ENCODE results near the gene SRPK2.
"Not testable (repeated sequence)": the region's sequence is repeated elsewhere in the genome, so short reads cannot be mapped to it uniquely, and the experiment has no call there.

The SRPK2 gene

DNA sequence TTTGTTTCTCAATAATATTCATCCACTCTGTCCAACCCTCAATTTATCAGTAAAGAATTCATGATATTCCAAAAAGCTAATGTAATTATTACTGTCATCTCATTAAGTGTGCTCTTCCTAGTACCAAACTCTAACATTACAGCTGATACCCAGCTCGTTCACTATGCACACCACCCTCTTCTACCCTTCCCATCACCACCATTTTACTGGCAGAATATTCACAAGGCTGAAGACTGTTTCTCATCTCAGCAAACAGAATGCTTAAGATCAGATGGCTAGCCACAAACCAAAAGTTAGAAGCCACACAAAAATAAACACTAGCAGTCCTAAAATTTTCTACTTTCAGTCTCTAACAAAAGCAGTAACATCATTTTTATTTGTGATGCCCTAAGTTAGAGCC, 121.5 kb downstream of the SRPK2 start:
- peak; percentile 41 for DNase-seq (ENCODE audit: low read depth)

- no peak for DNase-seq (ENCODE audit: low read depth)
Observed at GRCh38 chr7:105264707-105265106, 124.0 kb downstream of the SRPK2 start.

- peak; percentile 54 for DNase-seq (ENCODE audit: low read depth)
Observed at GRCh38 chr7:105261689-105262088, 127.0 kb downstream of the SRPK2 start.

DNA sequence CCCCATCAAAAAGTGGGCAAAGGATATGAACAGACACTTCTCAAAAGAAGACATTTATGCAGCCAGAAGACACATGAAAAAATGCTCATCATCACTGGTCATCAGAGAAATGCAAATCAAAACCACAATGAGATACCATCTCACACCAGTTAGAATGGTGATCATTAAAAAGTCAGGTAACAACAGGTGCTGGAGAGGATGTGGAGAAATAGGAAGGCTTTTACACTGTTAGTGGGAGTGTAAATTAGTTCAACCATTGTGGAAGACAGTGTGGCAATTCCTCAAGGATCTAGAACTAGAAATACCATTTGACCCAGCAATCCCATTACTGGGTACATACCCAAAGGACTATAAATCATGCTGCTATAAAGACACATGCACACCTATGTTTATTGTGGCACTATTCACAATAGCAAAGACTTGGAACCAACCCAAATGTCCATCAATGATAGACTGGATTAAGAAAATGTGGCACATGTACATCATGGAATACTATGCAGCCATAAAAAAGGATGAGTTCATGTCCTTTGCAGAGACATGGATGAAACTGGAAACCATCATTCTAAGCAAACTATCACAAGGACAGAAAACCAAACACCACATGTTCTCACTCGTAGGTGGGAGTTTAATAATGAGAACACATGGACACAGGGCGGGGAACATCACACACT, 128.4 kb downstream of the SRPK2 start:
- not testable (repeated sequence) for DNase-seq (ENCODE audit: low read depth)

DNA sequence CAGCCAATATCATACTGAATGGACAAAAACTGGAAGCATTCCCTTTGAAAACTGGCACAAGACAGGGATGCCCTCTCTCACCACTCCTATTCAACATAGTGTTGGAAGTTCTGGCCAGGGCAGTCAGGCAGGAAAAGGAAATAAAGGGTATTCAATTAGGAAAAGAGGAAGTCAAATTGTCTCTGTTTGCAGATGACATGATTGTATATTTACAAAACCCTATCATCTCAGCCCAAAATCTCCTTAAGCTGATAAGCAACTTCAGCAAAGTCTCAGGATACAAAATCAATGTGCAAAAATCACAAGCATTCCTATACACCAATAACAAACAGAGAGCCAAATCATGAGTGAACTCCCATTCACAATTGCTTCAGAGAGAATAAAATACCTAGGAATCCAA, 129.8 kb downstream of the SRPK2 start:
- not testable (repeated sequence) for DNase-seq (ENCODE audit: low read depth)

DNA sequence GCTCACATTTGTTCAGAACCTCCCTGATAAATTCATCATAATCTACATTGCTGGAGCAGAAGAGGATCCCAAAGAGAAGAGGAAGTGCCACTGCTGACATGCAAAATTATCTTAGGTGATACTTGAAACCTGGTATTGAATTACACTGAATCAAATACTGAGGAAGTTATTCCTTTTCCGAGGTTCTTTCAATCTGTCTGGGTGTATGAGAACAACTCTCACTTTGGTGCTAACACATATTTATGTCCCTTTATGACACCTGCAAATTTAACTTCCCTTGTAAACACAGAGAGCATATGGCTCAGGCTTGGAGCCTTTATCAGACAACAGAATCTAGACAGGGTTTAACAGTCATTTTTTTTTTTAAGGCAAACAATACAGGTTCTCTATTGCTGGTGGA, 131.4 kb downstream of the SRPK2 start:
- DNase-seq (ENCODE audit: low read depth), result no peak

DNA sequence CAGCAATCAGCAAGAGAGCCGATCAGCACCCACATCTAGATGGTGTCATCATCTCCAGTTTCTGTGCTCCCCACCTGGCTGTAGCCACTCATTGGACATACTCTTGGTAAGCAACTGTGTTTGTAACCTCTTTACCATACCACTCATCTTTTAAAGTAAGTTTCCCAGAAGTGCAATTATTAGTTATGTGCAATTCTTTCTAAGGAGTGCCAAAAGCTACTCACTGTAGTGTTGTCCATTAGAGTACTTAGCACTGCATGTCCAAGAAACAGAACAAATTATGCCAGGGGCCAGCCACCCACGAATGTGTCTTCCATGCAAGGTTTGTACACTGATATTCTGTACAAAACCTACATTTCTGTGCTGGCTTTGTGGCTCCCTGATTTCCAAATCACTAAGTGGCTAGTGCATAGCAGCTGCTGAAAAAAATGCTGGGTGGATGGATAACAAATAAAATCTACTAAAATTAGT, 131.9 kb downstream of the SRPK2 start:
- DNase-seq (ENCODE audit: low read depth), result peak; percentile 19

- no peak for DNase-seq (ENCODE audit: low read depth)
Observed at GRCh38 chr7:105250706-105251105, 138.0 kb downstream of the SRPK2 start.

GRCh38 chr7:105250239-105250638, 138.5 kb downstream of the SRPK2 start:
- no peak for DNase-seq (ENCODE audit: low read depth)

- peak; percentile 58 for DNase-seq (ENCODE audit: low read depth)
Observed at GRCh38 chr7:105249216-105249615, 139.5 kb downstream of the SRPK2 start.

DNA sequence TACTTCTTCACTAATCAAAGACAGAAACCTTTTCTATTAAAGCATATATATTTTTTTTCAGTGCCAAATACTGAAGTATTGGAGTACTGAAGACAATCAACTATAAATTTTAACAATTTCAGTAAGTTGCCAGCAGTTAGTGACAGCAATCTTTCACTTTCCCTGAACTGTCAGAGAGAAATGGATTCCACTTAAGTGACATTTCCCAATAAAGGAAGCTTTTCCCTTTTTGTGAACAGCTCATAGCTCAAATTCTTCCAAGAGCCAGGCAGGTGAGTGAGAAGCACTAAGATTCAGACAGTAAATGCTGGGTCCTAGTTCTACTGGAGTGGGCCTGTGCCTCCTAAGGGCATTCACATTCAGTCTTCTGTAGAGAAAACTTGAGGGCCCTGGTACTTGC, 142.0 kb downstream of the SRPK2 start:
- no peak for DNase-seq (ENCODE audit: low read depth)

- no peak for DNase-seq (ENCODE audit: low read depth)
Observed at GRCh38 chr7:105246256-105246655, 142.5 kb downstream of the SRPK2 start.

GRCh38 chr7:105245398-105246114, 143.2 kb downstream of the SRPK2 start:
- no peak for DNase-seq (ENCODE audit: low read depth)

GRCh38 chr7:105244594-105244993, 144.1 kb downstream of the SRPK2 start:
- no peak for DNase-seq (ENCODE audit: low read depth)

DNA sequence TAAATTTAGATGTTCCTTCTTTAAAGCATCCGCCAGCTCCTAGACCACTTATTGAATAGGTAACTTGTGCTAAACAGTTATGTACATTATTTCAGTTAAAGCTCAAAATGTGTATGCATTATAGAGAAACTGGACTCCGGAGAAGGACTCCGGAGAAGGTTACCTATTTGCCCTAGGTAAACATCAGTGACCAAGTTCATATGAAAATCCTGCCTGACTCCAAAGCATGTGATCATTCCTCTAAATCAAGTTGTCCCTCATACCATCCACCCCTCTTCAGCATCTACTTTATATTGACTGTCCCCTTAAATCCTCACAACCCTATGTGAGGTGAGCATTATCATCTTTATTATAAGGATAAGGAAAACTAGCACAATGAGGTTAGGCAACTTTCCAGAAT, 147.5 kb downstream of the SRPK2 start:
- DNase-seq (ENCODE audit: low read depth), result no peak

DNA sequence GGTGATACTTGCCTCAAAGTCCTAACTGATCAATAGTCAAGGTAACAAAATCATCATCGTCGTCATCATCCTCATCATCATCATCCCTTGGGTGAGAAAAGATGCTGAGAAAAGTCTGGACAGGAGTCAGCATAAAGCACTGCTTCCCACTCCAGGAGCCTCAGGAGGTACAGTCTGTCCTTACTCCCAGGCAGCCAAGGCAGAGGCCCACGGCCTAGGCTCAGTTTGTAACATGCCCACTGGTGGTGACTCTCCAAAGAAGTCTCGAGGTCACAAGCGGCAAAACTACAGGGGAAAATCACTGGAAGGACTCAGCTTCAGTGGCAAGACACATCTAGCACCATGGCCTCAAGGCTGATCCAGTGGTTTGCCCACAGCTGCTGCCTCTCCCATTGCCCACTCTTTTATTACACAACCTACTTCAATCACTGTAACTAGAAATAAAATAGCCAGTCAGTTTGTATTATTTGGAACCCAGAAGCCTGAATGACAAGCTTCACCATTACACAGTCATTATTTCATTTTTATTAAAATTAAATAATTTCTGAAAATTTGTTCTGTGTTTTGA, 150.4 kb downstream of the SRPK2 start:
- DNase-seq (ENCODE audit: low read depth), result no peak

DNA sequence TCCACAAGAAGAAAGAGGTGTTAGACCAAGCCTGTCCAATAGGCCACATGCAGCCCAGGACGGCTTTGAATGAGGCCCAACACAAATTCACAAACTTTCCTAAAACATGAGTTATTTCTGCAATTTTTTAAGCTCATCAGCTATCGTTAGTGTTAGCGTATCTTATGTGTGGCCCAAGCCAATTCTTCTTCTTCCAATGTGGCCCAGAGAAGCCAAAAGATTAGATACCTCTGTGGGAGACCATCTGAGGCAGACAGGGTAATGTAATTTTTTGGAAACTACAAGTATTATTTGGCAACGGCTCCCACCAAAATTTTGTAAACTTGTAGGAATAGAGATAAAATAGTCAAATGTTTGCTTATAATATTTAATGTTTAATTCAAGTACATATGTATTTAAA, 153.8 kb downstream of the SRPK2 start:
- DNase-seq (ENCODE audit: low read depth), result no peak

DNA sequence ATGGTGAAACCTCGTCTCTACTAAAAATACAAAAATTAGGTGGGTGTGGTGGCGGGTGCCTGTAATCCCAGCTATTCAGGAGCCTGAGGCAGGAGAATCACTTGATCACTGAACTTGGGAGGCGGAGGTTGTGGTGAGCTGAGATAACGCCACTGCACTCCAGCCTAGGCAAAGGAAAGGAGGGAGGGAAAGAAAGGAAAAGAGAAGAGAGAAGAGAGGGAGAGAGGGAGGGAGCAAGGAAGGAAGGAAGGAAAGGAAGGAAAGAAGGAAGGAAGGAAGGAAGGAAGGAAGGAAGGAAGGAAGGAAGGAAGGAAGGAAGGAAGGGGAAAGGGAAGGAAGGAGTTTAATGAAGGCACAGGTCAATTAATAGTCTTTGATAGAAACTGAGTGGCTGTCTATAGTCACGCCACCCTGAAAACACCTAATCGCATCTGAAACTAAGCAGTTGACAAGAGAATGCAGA, 155.9 kb downstream of the SRPK2 start:
- not testable (repeated sequence) for DNase-seq (ENCODE audit: low read depth)

DNA sequence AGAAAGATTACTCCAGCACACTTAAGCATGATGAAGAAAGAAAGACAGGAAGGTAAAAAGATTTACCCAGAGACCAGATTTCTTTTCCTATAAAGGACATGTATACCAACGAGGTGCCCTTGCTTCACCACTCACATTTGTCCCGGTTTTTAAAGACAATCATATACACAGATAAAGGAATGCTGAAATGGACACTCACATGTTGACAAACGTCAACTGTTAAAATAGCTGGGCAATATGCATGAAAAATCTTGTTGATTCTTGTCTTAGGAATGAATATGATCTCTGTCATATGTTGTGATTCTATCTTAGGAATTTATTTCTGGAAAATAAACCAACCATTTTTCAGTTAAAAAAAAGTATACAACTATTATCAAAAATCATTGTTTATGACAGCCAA, 158.2 kb downstream of the SRPK2 start:
- DNase-seq (ENCODE audit: low read depth), result peak; percentile 5

DNA sequence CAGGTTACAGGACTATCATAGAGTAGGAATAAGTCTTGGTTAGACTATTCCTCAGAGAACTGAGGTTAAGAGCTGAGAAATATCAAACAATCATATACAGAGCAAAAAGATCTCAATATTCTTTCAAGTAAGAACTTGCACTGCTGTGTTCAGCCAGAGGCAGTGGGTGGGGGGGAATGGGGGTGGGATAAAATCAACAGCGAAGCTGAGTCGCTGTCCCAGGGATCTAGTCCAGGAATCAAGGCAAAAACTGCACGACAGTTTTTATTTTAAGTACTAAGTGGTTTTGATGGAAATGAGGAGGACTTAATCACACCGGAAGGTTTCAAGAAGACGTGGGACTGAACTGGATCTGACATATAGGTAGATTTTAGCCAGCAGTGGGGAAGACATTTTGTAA, 159.1 kb downstream of the SRPK2 start:
- DNase-seq (ENCODE audit: low read depth), result no peak

DNA sequence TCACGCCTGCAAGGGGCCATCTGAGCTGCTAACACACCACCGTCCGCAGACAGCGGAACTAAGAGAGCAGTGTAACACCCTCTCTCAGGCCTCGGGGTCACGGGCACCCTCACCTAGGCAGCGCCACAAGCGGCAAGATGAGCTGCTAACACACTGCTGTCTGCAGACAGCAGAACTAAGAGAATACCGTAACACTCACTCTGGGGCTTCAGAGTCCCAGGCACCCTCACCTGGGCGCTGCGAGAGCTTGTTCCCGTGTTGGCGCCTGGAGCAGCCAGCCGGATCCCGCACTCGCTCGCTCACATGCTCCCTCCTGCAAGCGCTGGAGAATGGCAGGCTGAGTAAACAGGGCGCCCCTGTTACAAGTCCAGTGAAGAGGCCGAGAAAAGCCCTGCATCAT, 160.2 kb downstream of the SRPK2 start:
- DNase-seq (ENCODE audit: low read depth), result no peak

- DNase-seq (ENCODE audit: low read depth), result no peak
Observed at GRCh38 chr7:105227391-105227790, 161.3 kb downstream of the SRPK2 start.

Data from EH (cell line).